Liver (tissue), 3 donors: ENCODE measurements around the gene EBF3.

ENCODE experiments used
- ATF3 ChIP-seq: IDR thresholded peaks from 2 replicates; pipeline ENCODE4 v1.6.1; 2016; ENCODE audit warnings: antibody characterized with exemption
- CTCF ChIP-seq: fragments of 150-350 bp; IDR thresholded peaks from 2 replicates; pipeline ENCODE4 v1.5.1; 2017; ENCODE audit warnings: improper control_type of control experiment, low read depth, low read length; ENCODE audit not compliant: missing input control
- EGR1 ChIP-seq, 2 donors: IDR thresholded peaks; 2 replicates each; pipeline ENCODE4 v1.6.1; 2016 to 2018; ENCODE audit warnings: antibody characterized with exemption in 2 of 2, low read depth in 2 of 2
- FOXA1 ChIP-seq: IDR thresholded peaks from 2 replicates; pipeline ENCODE4 v1.6.1; 2016; ENCODE audit warnings: antibody characterized with exemption
- GABPA ChIP-seq, 2 donors: IDR thresholded peaks in 1 of 2; conservative IDR thresholded peaks in 1 of 2; 2 replicates each; pipeline ENCODE4 v1.6.1; 2016; ENCODE audit warnings: antibody characterized with exemption in 2 of 2, mild to moderate bottlenecking in 1 of 2, moderate library complexity in 1 of 2
- JUND ChIP-seq, 2 donors: IDR thresholded peaks; 2 replicates each; pipeline ENCODE4 v1.6.1; 2016; ENCODE audit warnings: antibody characterized with exemption in 2 of 2
- MAX ChIP-seq: IDR thresholded peaks from 2 replicates; pipeline ENCODE4 v1.6.1; 2016; ENCODE audit warnings: antibody characterized with exemption
- RAD21 ChIP-seq, 2 donors: IDR thresholded peaks; 2 replicates each; pipeline ENCODE4 v1.6.1; 2016; ENCODE audit warnings: antibody characterized with exemption in 2 of 2, mild to moderate bottlenecking in 2 of 2
- REST ChIP-seq: IDR thresholded peaks from 2 replicates; pipeline ENCODE4 v1.6.1; 2016; ENCODE audit warnings: antibody characterized with exemption, mild to moderate bottlenecking
- SP1 ChIP-seq: IDR thresholded peaks from 2 replicates; pipeline ENCODE4 v1.6.1; 2018; ENCODE audit warnings: antibody characterized with exemption, mild to moderate bottlenecking
- YY1 ChIP-seq: IDR thresholded peaks from 2 replicates; pipeline ENCODE4 v1.6.1; 2016; ENCODE audit warnings: antibody characterized with exemption, mild to moderate bottlenecking
- ZBTB33 ChIP-seq: IDR thresholded peaks from 2 replicates; pipeline ENCODE4 v1.6.1; 2016; ENCODE audit warnings: antibody characterized with exemption
- donor health status: healthy.
- donor health status: healthy.

GRCh38 chr10:129949891-129950291 lies 14.2 kb downstream of the EBF3 start:
- TF ChIP-seq RAD21 (IDR thresholded peaks at IDR 0.05) (no peak), CTCF (no peak), JUND (IDR thresholded peaks at IDR 0.05) (no peak), ATF3 (no peak), REST (no peak), FOXA1 (no peak), YY1 (no peak), MAX (no peak), SP1 (no peak), ZBTB33 (no peak), GABPA (IDR thresholded peaks at IDR 0.05 in 1 of 2, conservative IDR thresholded peaks at IDR 0.05 in 1 of 2) (no peak), EGR1 (IDR thresholded peaks at IDR 0.05; ENCODE audit: low read depth in 2 of 2) (no peak)
